Posterior vena cava (tissue), 2 donors: Measurements from ENCODE around the gene ANKAR. TPM values are rescaled to one million over a fixed set of nuclear protein-coding genes. Genes with fewer than 3 reads are reported as not detected.
"Not testable (repeated sequence)": the region's sequence is repeated elsewhere in the genome, so short reads cannot be mapped to it uniquely, and the experiment has no call there.

Source experiments
- DNase-seq: peaks from one replicate; pipeline ENCODE4 v3.0.0-alpha.2; 2020; ENCODE audit warnings: low spot score
- intact Hi-C, 2 donors: fragments of 100-400 bp; cut with DNase I; formaldehyde crosslinking; loops; one replicate each; pipeline versions ENCODE4 v1.14.1 to v1.14.2; 2022 to 2023
- long read RNA-seq, 2 donors: library from polyadenylated mRNA; unstranded; transcript quantifications; one replicate each; pipeline ENCODE4 v2.0.0, GENCODE V29; 2020 to 2021
- total RNA-seq, 2 donors: library from RNA; stranded (reverse); fragmentation: NEBNext Ultra II Directional; extraction: Animal tissue kit (Norgen Biotek cat#: 25700); gene quantifications; one replicate each; pipeline ENCODE4 v1.2.1, GENCODE V29; 2021
- donor health status: DM: yes; HTN: yes; CAD: no.
- donor health status: DM: yes; HTN: yes; CAD: no.

ANKAR gene
- total RNA-seq = 10 to 100 TPM; 14.1 to 15.1 TPM
- long read RNA-seq, donor 1, partial matches to known transcripts = 3 of 9 reads
- long read RNA-seq, donor 1, other reads (novel, unspliced or antisense) = 6 of 9 reads
- long read RNA-seq, donor 2, partial matches to known transcripts = 2 of 5 reads
- long read RNA-seq, donor 2, other reads (novel, unspliced or antisense) = 2 of 5 reads

GRCh38 chr2:189674374-189675112 lies at the start of gene ANKAR:
TSS of gene ANKAR (plus strand) at chr2:189674670. CDS start at chr2:189676491, 1,821 bp downstream.
- intact Hi-C loops = no loop called here
- DNase-seq = peak; percentile 97

GRCh38 chr2:189625636-189626035 lies 48.8 kb upstream of the ANKAR start:
- intact Hi-C loops = no loop called here
- DNase-seq = no peak

- no peak for DNase-seq
- intact Hi-C loops = no loop called here
Measured at GRCh38 chr2:189627789-189628188, 46.7 kb upstream of the ANKAR start.

GRCh38 chr2:189628817-189629530 lies 45.5 kb upstream of the ANKAR start:
- intact Hi-C loops = no loop called here
- no peak for DNase-seq

- intact Hi-C loops = no loop called here
- no peak for DNase-seq
Measured at GRCh38 chr2:189629531-189630453, 44.7 kb upstream of the ANKAR start.

- no peak for DNase-seq
- intact Hi-C loops = no loop called here
Measured at GRCh38 chr2:189631849-189632248, 42.6 kb upstream of the ANKAR start.

GRCh38 chr2:189633392-189633811 lies 41.1 kb upstream of the ANKAR start:
- intact Hi-C loops = no loop called here
- no peak for DNase-seq

GRCh38 chr2:189635353-189635752 lies 39.1 kb upstream of the ANKAR start:
- DNase-seq = no peak
- intact Hi-C loops = no loop called here

- intact Hi-C loops = no loop called here
- DNase-seq = no peak
Measured at GRCh38 chr2:189638301-189639006, 36.0 kb upstream of the ANKAR start.

GRCh38 chr2:189639007-189639609 lies 35.4 kb upstream of the ANKAR start:
- DNase-seq = no peak
- intact Hi-C loops = no loop called here

GRCh38 chr2:189641002-189641401 lies 33.5 kb upstream of the ANKAR start:
- no peak for DNase-seq
- intact Hi-C loops = no loop called here

- intact Hi-C loops = no loop called here
- no peak for DNase-seq
Measured at GRCh38 chr2:189641590-189641989, 32.9 kb upstream of the ANKAR start.

- DNase-seq = no peak
- intact Hi-C loops = no loop called here
Measured at GRCh38 chr2:189646521-189646920, 27.9 kb upstream of the ANKAR start.

GRCh38 chr2:189648846-189649509 lies 25.5 kb upstream of the ANKAR start:
- DNase-seq = no peak
- intact Hi-C loops = no loop called here

GRCh38 chr2:189651284-189651683 lies 23.2 kb upstream of the ANKAR start:
- intact Hi-C loops = no loop called here
- DNase-seq = no peak

- DNase-seq, intact Hi-C loops: not testable (repeated sequence)
Measured at GRCh38 chr2:189653464-189653863, 21.0 kb upstream of the ANKAR start.

- DNase-seq = no peak
- intact Hi-C loops = no loop called here
Measured at GRCh38 chr2:189654641-189655040, 19.8 kb upstream of the ANKAR start.

- DNase-seq = no peak
- intact Hi-C loops = no loop called here
Measured at GRCh38 chr2:189657867-189658266, 16.6 kb upstream of the ANKAR start.
